A673 (cell line): ENCODE results near the gene RALB. TPM values are rescaled to one million over a fixed set of nuclear protein-coding genes. Genes with fewer than 3 reads are reported as not detected.

Source experiments
- BruUV-seq: library from RNA; stranded (reverse); fragments of 400-500 nt; replicated peaks from 2 replicates; lab custom pipeline; 2021; lab: Mats Ljungman, UMichigan
- CTCF ChIA-PET: fragments of 300-600 bp; sonication (Branson Sonifier 250); formaldehyde crosslinking; loops from one replicate; lab custom pipeline; 2022; ENCODE audit warnings: antibody characterized with exemption; lab: Charles Lee
- POLR2A ChIA-PET: fragments of 300-600 bp; sonication (Branson Sonifier 250); formaldehyde crosslinking; loops from one replicate; lab custom pipeline; 2022; ENCODE audit warnings: antibody characterized with exemption; ENCODE audit not compliant: low non-redundant PET; lab: Charles Lee
- DNase-seq: peaks from one replicate; pipeline ENCODE4 v3.0.0-alpha.2; 2015; ENCODE audit warnings: low spot score
- H3K27ac ChIP-seq: fragments of 200-600 bp; sonication (generic); 2 replicates; pipeline ENCODE4 v1.5.1; 2016; ENCODE audit warnings: mixed run types, low read depth, mild to moderate bottlenecking, mixed read lengths, antibody characterized with exemption, low read length; ENCODE audit not compliant: poor library complexity, severe bottlenecking
- H3K27me3 ChIP-seq: fragments of 200-600 bp; sonication (generic); replicated peaks from 2 replicates; pipeline ENCODE4 v1.6.1; 2017; ENCODE audit warnings: mixed run types, low read depth, mild to moderate bottlenecking, mixed read lengths, antibody characterized with exemption, low read length; ENCODE audit not compliant: insufficient read depth, poor library complexity
- H3K36me3 ChIP-seq: fragments of 200-600 bp; sonication (generic); 2 replicates; pipeline ENCODE4 v1.6.1; 2016; ENCODE audit warnings: mixed run types, mild to moderate bottlenecking, mixed read lengths, antibody characterized with exemption, low read length; ENCODE audit not compliant: insufficient read depth, poor library complexity, severe bottlenecking
- H3K4me1 ChIP-seq: fragments of 200-600 bp; sonication (generic); 2 replicates; pipeline ENCODE4 v1.6.1; 2017; ENCODE audit warnings: mixed run types, mild to moderate bottlenecking, mixed read lengths, antibody characterized with exemption, low read length; ENCODE audit not compliant: insufficient read depth, poor library complexity, severe bottlenecking
- H3K4me3 ChIP-seq: fragments of 200-600 bp; sonication (generic); 2 replicates; pipeline ENCODE4 v1.5.1; 2016; ENCODE audit warnings: low read depth, mixed run types, mild to moderate bottlenecking, mixed read lengths, low read length; ENCODE audit not compliant: poor library complexity, severe bottlenecking
- H3K9me3 ChIP-seq: fragments of 200-600 bp; sonication (generic); 2 replicates; pipeline ENCODE4 v1.6.1; 2016; ENCODE audit warnings: mixed run types, low read depth, mild to moderate bottlenecking, mixed read lengths, antibody characterized with exemption, low read length; ENCODE audit not compliant: poor library complexity, severe bottlenecking
- EZH2 ChIP-seq: fragments of 200-600 bp; sonication (generic); IDR thresholded peaks from 2 replicates; pipeline ENCODE4 v1.6.1; 2017; ENCODE audit warnings: borderline replicate concordance, low read depth, mild to moderate bottlenecking, mixed read lengths, antibody characterized with exemption, low read length; ENCODE audit not compliant: poor library complexity, severe bottlenecking
- intact Hi-C: fragments of 100-400 bp; cut with micrococcal nuclease; formaldehyde crosslinking; loops from one replicate; pipeline ENCODE4 v1.10.0; 2022; ENCODE audit not compliant: unreplicated experiment
- total RNA-seq: library from RNA; stranded (reverse); gene quantifications from 2 replicates; pipeline ENCODE4 v1.2.3, GENCODE V29; 2021
- TF ChIP-seq, protein P1 (sequence below): fragments of 300-800, 200-600 bp; sonication (generic); conservative IDR thresholded peaks from 2 replicates; pipeline ENCODE4 v1.5.1; 2017; ENCODE audit warnings: low read depth, mild to moderate bottlenecking, antibody characterized with exemption, low read length, moderate library complexity, mixed read lengths

RALB gene
- total RNA-seq, 1 experiment from 2014 or later, result 47.0 TPM

DNA sequence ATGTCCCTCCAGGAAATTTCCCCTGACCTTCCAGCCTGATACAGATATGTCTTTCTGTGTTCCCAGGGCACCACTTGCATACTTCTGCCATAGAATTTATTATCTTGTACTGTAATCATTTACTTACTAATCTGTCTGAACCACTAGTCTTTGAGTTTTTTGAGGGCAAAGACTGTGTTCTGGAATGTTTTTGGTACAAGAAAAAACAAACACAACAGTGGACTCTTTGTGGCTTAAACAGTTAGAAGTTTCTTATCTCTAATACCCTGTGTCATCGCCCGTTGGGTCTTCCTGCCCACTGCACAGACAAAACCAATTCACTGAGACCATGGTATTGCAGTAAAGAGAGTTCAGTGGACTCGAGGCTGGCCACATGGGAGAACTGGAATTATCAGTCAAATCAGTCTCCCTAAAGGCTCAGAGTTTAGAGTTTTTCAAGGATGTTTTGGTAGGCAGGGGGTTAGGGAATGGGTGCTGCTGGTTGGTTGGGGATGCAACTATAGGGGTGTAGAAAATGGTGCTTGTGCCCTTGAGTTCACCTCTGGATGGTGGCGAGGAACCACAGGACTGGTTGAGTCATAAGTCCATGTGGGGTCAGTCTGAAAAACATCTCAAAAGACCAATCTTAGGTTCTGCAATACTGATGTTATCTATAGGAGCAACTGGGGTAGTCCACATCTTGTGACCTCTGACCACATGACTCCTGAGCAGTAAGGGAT, 20.3 kb downstream of the RALB start:
- Histone ChIP-seq H3K27me3 (no peaks in the 10 kb centered on the region), H3K4me1 (no peaks in the 10 kb centered on the region), H3K36me3 (no peaks in the 10 kb centered on the region), H3K4me3 (no peak overlapping the region), H3K27ac (no peak overlapping the region), H3K9me3 (peaks cover 4% of the 10 kb centered on the region)
- no TSS peak for BruUV-seq
- TF ChIP-seq, protein P1, sequence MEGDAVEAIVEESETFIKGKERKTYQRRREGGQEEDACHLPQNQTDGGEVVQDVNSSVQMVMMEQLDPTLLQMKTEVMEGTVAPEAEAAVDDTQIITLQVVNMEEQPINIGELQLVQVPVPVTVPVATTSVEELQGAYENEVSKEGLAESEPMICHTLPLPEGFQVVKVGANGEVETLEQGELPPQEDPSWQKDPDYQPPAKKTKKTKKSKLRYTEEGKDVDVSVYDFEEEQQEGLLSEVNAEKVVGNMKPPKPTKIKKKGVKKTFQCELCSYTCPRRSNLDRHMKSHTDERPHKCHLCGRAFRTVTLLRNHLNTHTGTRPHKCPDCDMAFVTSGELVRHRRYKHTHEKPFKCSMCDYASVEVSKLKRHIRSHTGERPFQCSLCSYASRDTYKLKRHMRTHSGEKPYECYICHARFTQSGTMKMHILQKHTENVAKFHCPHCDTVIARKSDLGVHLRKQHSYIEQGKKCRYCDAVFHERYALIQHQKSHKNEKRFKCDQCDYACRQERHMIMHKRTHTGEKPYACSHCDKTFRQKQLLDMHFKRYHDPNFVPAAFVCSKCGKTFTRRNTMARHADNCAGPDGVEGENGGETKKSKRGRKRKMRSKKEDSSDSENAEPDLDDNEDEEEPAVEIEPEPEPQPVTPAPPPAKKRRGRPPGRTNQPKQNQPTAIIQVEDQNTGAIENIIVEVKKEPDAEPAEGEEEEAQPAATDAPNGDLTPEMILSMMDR, result no peak
- TF ChIP-seq EZH2, result no peak
- POLR2A ChIA-PET, result no interaction called here
- CTCF ChIA-PET, result no interaction called here
- intact Hi-C loops, result no loop called here
- DNase-seq, result no peak

DNA sequence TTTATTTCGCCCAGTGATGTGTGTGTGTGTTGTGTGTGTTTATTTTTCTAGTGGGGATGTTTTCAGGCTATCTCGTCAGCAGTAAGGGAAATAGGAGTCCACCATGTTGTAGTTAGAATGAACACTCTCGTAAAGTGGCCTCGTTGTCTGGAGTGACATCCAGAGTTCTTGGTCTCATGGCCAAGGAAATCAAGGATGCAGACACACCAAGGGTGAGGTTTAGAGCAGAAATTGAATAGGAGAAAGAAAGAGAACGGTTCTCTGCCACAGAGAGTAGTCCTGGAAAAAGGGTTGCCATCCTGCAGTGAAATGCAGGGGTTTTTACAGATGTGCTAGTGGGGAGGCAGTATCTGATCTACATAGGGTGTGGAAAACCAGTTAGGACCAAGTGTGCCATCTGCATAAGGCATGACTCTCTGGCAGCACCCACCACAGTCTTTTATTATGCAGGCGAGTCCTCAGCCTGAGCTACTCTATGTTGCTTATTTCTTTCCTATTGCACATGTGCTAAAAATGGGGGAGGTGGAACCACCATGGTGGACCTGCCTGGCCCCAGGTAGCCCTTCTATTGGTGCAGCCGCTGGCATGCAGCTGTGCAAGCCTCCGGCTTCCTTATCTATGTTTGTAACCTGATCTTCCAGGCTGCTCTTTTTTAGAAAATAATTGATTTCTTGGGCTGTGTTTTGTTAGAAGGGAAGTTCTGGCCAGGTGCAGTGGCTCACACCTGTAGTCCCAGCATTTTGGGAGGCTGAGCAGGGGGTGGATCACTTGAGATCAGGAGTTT, 23.2 kb downstream of the RALB start:
- TF ChIP-seq, protein P1, result no peak
- TF ChIP-seq EZH2, result no peak
- ChIA-PET POLR2A (no interaction called here), CTCF (no interaction called here)
- no peak overlapping the region for H3K4me3 ChIP-seq
- no TSS peak for BruUV-seq
- intact Hi-C loops, result no loop called here
- no peaks in the 10 kb centered on the region for H3K9me3 ChIP-seq
- no peaks in the 10 kb centered on the region for H3K27me3 ChIP-seq
- no peak for DNase-seq
- no peaks in the 10 kb centered on the region for H3K4me1 ChIP-seq
- no peaks in the 10 kb centered on the region for H3K36me3 ChIP-seq
- H3K27ac ChIP-seq, result no peak overlapping the region

DNA sequence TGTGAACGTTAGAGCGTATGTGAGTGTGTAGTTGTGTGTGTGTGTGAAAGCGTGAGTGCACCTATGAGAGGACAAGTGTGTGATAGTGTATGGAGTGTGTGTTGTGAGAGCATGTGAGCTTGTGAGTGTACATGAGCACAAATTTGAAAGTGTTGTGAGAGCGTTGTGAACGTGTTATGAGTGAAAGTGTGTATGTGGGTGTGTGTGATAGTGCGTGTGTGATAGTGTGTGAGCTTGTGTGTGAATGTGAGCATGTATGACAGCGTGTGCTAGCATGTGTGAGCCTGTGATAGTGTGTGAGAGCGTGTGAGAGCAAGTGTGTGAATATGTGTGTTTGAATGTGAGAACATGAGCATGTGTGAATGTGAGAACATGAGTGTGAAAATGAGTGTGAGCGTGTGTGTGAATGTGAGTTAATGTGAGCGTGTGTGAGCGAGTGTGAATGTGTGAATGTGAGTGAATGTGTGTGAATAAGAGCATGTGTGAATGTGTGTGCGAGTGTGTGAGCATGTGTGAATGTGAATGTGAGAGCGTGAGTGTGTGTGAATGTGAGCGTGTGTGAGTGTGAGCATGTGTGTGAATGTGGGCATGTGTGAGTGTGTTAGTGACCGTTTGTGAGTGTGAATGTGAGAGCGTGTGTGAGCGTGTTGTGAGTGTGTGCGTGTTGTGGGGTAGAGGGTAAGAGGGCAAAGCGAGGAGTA, 25.0 kb downstream of the RALB start:
- H3K4me3 ChIP-seq, result no peak overlapping the region
- TF ChIP-seq, protein P1, result no peak
- TF ChIP-seq EZH2, result no peak
- no peaks in the 10 kb centered on the region for H3K36me3 ChIP-seq
- ChIA-PET POLR2A (interaction anchor here (0.6 kb wide), 1 partner anchor 48 kb away, joined by 12 read pairs; no protein-coding TSS in a partner anchor), CTCF (interaction anchor here (0.7 kb wide), 1 partner anchor 575 kb away, joined by 3 read pairs; no protein-coding TSS in a partner anchor)
- DNase-seq, result no peak
- BruUV-seq, result no TSS peak
- no peaks in the 10 kb centered on the region for H3K4me1 ChIP-seq
- H3K9me3 ChIP-seq, result no peaks in the 10 kb centered on the region
- intact Hi-C loops, result no loop called here
- H3K27ac ChIP-seq, result no peak overlapping the region
- no peaks in the 10 kb centered on the region for H3K27me3 ChIP-seq
